ENCODE measurements around the gene KIRREL3.

DNA sequence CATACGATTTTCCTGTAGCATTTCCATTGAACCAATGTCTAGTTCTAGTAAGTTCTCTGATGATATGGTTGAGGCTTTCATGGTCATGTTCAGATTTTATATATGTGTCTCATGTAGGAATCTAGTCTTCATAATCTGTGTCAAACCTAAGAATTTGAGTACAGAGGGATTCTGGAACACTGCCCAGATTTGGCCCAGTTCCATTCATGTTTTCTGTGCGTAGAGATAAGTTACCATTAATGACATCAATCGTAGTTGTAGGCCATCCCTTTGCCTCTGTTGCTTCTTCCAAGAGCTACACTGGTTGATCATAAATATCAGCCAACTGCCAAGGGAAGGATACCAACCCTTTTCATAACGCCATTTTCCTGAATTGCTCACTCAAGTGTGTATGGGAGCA lies 621.8 kb downstream of the KIRREL3 start:
- TF ChIP-seq SREBF1 (IDR thresholded peaks at IDR 0.05; ENCODE audit: borderline replicate concordance, low read depth, low read length) (no peak), KDM5B (IDR thresholded peaks at IDR 0.05; ENCODE audit: insufficient replicate concordance, low read depth, low read length) (no peak), ZNF134 (CRISPR knock-in tag; conservative IDR thresholded peaks at IDR 0.05) (no peak), MYNN (IDR thresholded peaks at IDR 0.05) (no peak), MYNN (CRISPR knock-in tag; IDR thresholded peaks at IDR 0.05) (no peak), TCF7 (IDR thresholded peaks at IDR 0.05; ENCODE audit: borderline replicate concordance) (no peak), CREB1 (IDR thresholded peaks at IDR 0.05) (no peak), CREB1 (CRISPR knock-in tag; IDR thresholded peaks at IDR 0.05) (no peak), TBL1XR1 (IDR thresholded peaks at IDR 0.05; ENCODE audit: low read length in 2 of 2) (no peak), GATAD2B (IDR thresholded peaks at IDR 0.05; ENCODE audit: borderline replicate concordance) (no peak), EZH2 (IDR thresholded peaks at IDR 0.05; ENCODE audit: borderline replicate concordance, low read depth, low read length) (no peak), NRF1 (conservative IDR thresholded peaks at IDR 0.05 in 1 of 2, IDR thresholded peaks at IDR 0.05 in 1 of 2) (no peak), ZNF274 (IDR thresholded peaks at IDR 0.05; ENCODE audit: borderline replicate concordance, low read depth, low read length) (no peak)
- TF ChIP-seq, protein P1, sequence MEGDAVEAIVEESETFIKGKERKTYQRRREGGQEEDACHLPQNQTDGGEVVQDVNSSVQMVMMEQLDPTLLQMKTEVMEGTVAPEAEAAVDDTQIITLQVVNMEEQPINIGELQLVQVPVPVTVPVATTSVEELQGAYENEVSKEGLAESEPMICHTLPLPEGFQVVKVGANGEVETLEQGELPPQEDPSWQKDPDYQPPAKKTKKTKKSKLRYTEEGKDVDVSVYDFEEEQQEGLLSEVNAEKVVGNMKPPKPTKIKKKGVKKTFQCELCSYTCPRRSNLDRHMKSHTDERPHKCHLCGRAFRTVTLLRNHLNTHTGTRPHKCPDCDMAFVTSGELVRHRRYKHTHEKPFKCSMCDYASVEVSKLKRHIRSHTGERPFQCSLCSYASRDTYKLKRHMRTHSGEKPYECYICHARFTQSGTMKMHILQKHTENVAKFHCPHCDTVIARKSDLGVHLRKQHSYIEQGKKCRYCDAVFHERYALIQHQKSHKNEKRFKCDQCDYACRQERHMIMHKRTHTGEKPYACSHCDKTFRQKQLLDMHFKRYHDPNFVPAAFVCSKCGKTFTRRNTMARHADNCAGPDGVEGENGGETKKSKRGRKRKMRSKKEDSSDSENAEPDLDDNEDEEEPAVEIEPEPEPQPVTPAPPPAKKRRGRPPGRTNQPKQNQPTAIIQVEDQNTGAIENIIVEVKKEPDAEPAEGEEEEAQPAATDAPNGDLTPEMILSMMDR (IDR thresholded peaks at IDR 0.05 in 2 of 3, conservative IDR thresholded peaks at IDR 0.05 in 1 of 3; ENCODE audit: insufficient read depth in 2 of 3, low read depth in 1 of 3, low read length in 3 of 3) = no peak
- TF ChIP-seq, protein P2, sequence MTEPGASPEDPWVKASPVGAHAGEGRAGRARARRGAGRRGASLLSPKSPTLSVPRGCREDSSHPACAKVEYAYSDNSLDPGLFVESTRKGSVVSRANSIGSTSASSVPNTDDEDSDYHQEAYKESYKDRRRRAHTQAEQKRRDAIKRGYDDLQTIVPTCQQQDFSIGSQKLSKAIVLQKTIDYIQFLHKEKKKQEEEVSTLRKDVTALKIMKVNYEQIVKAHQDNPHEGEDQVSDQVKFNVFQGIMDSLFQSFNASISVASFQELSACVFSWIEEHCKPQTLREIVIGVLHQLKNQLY (CRISPR knock-in tag; conservative IDR thresholded peaks at IDR 0.05) = no peak

All from K562 (cell line).